ENCODE measurements around the gene DCST2.
A peak's percentile ranks its signal among the peaks of the same experiment; 100 is the strongest.

Gene DCST2

DNA sequence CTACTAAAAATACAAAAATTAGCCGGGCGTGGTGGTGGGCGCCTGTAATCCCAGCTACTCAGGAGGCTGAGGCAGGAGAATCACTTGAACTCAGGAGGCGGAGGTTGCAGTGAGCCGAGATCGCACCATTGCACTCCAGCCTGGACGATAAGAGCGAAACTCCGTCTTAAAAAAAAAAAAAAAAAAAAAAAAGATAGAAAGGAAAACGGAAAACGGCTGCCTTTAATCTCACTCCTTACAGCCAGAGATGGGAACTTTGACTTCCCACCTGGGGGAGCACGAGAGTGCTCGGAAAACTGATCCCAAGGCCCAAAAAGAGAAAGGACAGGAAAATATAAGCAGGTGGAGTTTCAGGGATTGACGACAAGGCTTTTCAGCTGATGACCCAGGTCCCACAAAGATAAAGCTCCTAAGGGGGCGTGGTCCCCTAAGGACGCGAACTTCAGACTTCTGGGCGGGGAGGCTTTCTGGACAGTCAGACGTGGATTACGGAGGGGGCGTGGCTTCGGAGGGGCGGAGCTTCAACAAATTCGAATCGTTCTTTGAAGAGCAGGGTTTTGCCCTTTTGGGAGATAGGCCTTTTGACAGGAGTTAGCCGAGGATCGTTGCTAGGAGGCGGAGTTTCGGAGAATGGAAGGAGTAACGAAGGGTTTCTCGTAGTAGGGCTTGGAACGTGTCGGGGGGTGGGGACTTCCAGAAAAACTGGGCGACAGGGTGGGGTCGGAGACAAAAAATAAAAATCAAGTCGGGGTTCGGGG is 60.1 kb downstream of the DCST2 start:
- peak; percentile 79 for DNase-seq

- no peak for DNase-seq
These were observed 60.9 kb downstream of the DCST2 start for GRCh38 chr1:154972517-154973343.

DNA sequence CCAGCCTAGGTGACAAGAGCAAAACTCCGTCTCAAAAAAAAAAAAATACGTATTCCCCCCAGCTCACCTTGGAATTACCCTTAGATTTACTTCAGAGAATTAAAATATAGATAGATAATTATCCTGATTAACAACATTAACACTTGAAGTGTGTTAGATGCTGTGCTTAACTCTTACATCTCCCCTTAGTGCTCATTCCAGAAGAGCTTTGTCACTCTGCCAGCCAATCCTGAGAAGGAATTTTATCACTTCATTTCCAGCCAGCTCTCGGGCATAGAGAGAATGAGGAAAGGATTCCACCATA is 61.4 kb downstream of the DCST2 start:
- DNase-seq, result no peak

- DNase-seq, result no peak
These were observed 62.1 kb downstream of the DCST2 start for GRCh38 chr1:154971341-154971998.

DNA sequence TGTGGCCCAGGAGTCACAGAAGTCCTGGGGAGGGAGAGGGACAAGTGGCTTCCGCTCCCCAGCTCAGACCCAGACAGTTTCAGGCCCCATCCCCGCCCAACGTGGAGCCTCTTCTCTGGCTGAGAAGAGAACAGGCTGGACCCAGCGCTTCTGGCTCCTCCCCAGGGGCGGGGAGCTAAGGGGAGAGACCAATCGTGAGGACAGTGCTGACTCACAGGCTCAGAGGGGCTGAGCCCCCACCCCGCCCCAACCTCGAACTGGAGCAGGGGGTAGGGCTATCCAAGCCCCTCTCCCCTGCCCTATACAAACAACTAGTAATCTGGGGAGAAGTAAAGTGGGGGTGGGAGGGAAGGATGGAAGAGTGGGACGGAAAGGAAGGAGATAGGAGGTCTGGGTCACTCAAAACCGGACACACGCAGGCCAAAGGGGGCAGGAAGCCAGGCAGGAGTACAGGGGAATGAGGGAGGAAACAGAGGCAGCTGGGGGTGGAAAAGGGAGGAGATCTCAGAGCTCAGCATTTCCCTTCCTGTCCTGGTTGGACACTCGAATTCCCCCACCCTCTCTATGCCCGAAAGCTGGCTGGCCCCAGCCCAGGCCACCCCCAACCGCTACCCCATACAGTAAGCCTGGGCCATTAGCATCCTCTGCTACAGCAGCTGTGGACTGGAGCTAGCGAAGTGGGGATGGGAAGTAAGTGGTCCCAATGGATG is 62.8 kb downstream of the DCST2 start, which contains the start of gene SHC1:
TSS of gene SHC1 (minus strand) at position 117 of the 710 bp plus-strand sequence. CDS start 221 bp downstream, outside the sequence.
- no peak for DNase-seq

DNA sequence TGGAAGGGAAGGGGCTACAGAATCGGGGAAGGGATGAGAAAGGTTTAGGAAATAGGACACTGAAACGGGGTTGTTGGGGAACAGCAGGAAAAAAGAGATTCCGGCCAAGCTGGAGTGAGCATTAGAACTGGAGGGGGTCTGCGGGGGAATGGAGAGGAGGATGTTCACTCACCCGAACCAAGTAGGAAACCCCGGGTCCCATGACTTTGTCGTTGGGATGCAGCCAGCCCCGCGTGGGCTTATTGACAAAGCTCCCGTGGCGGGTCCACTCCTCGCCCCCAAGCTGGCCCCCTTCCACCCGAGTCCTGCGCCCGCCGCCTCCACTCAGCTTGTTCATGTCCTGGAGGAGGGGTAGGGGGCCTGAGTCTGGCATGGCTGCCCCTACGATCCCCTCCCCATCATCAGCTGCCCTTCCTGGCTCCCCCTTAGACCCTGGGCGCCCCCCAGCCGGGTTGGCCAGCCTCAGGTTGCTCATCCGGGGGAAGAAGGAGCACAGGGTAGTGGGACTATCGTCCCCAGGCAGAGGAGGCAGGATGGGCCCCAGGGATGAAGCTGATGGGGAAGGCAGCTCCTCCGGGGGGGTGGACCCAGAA is 63.6 kb downstream of the DCST2 start:
- no peak for DNase-seq

DNA sequence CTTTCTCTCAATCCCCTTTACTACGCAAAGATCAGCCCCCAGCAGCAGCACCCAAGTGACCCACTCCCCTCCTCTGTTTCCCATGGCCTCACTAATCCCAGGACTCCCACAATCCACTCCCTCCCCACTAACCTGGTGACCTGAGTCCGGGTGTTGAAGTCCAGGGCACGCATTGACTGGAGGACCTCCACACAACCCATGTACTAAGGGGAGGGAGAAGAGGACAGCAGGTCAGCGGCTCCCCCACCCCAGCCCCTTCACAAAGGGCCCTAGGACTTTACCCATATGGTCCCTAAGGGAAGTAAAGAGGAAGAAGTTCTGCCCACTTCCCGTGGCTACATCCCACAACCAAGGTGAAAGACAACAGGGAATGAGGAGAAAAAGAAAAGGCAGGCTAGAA is 64.3 kb downstream of the DCST2 start:
- DNase-seq, result no peak

- no peak for DNase-seq
These were observed 64.8 kb downstream of the DCST2 start for GRCh38 chr1:154968731-154969130.
